ENCODE results near the gene SPNS3.

Gene SPNS3

GRCh38 chr17:4474093-4474492, 40.4 kb downstream of the SPNS3 start:
- TF ChIP-seq, protein P1, sequence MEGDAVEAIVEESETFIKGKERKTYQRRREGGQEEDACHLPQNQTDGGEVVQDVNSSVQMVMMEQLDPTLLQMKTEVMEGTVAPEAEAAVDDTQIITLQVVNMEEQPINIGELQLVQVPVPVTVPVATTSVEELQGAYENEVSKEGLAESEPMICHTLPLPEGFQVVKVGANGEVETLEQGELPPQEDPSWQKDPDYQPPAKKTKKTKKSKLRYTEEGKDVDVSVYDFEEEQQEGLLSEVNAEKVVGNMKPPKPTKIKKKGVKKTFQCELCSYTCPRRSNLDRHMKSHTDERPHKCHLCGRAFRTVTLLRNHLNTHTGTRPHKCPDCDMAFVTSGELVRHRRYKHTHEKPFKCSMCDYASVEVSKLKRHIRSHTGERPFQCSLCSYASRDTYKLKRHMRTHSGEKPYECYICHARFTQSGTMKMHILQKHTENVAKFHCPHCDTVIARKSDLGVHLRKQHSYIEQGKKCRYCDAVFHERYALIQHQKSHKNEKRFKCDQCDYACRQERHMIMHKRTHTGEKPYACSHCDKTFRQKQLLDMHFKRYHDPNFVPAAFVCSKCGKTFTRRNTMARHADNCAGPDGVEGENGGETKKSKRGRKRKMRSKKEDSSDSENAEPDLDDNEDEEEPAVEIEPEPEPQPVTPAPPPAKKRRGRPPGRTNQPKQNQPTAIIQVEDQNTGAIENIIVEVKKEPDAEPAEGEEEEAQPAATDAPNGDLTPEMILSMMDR (conservative IDR thresholded peaks at IDR 0.05) = no peak
- H3K27ac ChIP-seq = no peak overlapping the region

- TF ChIP-seq, protein P1 (conservative IDR thresholded peaks at IDR 0.05) = no peak
- H3K27ac ChIP-seq = no peak overlapping the region
These were observed 41.3 kb downstream of the SPNS3 start for GRCh38 chr17:4475001-4475400.

GRCh38 chr17:4475463-4475862, 41.7 kb downstream of the SPNS3 start:
- TF ChIP-seq, protein P1 (conservative IDR thresholded peaks at IDR 0.05) = no peak
- H3K27ac ChIP-seq = no peak overlapping the region

DNA sequence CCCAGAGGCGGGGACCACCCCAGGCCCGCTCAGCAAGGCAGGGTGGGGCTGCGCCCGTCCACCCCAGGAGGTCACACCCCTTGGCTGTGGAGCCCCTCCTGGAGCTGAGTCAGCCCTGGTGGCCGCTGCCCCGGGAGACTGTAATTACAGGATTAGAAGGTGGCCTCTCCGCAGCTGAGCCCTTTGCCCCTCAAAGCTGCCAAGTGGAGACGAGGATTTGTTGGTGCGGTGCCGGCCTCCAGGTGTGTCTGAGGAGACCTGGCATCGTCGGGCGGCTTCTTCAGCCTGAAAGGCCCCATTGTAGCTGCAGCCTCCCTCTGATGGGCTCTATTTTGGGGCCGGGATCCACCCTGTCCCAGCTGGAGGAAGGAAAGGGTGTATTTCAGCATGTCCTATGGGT, 42.3 kb downstream of the SPNS3 start:
- no peak overlapping the region for H3K27ac ChIP-seq
- TF ChIP-seq, protein P1 (conservative IDR thresholded peaks at IDR 0.05) = no peak

DNA sequence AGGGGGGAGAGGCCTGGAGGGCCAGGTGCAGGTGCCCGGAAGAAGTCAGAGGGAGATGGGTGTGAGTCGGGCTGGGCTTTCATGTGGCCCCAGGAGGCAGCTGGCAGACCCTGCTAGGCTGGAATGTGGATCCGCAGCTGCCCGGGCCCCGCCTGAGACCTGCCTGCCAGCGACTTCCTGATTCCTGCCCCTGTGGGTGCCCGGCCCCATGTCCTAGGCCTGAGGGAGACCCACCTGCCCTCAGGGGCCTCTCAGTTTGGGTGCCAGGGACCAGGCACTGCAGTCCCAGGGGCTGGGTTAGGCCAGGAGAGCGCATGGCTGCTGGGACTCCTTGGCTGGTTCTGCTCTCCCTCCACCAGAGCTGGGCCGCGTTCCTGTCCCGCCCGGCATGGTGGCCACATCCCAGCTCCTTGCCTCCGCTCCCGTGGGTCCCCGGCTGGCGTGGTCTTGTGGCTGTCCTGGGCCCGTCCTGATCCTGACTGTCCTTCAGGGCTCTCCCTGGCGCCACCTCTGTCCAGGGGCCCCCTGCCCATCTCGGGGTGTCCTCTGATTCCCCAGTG, 42.9 kb downstream of the SPNS3 start:
- TF ChIP-seq, protein P1 (conservative IDR thresholded peaks at IDR 0.05) = no peak
- no peak overlapping the region for H3K27ac ChIP-seq

DNA sequence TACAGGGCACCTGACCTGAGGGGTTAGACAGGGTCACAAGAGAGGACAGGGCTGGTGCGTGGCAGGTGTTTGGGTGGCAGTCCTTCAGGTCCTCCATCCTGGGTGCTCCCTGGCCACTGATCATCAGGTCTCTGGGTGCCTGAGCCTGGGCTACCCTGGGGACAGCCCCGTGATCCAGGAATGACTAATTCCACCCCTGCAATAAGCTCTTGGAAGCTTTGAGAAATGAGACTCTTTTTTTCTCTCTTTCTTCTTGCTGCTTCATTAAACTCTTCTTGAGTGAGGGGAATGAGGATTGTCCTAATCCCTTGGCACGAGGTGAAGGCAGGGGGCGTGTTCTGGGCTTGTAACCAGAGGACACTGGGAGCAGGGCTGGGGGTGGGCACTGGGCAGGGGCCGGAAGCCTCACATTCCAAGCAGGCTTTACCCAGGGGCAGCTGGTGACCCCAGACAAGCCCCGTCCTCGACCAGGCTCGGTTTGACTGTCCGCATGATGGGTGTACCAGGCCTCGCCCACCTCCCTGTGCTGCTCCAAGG, 43.6 kb downstream of the SPNS3 start:
- TF ChIP-seq, protein P1 (conservative IDR thresholded peaks at IDR 0.05) = no peak

GRCh38 chr17:4478318-4478830, 44.6 kb downstream of the SPNS3 start:
- TF ChIP-seq, protein P1 (conservative IDR thresholded peaks at IDR 0.05) = no peak
- H3K27ac ChIP-seq = no peak overlapping the region

More for the DNA sequence above, 43.6 kb downstream of the SPNS3 start:
- no peak overlapping the region for H3K27ac ChIP-seq
